Omental fat pad (tissue), 4 donors: ENCODE data around the gene MTHFD2L. TPM values are rescaled to one million over a fixed set of nuclear protein-coding genes. Genes with fewer than 3 reads are reported as not detected.

ENCODE experiments used
- ATAC-seq: fragments of 150-250 bp; one replicate; pipeline ENCODE4 v1.9.1; 2016; ENCODE audit warnings: mild to moderate bottlenecking, moderate library complexity; ENCODE audit not compliant: low FRiP score
- DNase-seq: peaks from one replicate; pipeline ENCODE4 v3.0.0-alpha.2; 2019; ENCODE audit warnings: low spot score
- CTCF ChIP-seq, 3 donors: fragments of 450-650 bp; IDR thresholded peaks; one replicate each; pipeline ENCODE4 v1.5.1; 2016 to 2017; ENCODE audit warnings: antibody characterized with exemption in 3 of 3, mild to moderate bottlenecking in 3 of 3, moderate library complexity in 2 of 3
- total RNA-seq, 4 donors: library from RNA; depleted of rRNA; stranded (reverse); fragments of >200 nt; gene quantifications; one replicate each; pipeline ENCODE4 v1.1.0, GENCODE V29; 2016

Gene MTHFD2L
- total RNA-seq, 4 donors from 2014 or later, result 12.2 to 23.2 (median 18.4) TPM

- DNase-seq (no peak), ATAC-seq (no peak)
- no peak for TF ChIP-seq CTCF (IDR thresholded peaks at IDR 0.05)
These were observed 161.6 kb downstream of the MTHFD2L start for GRCh38 chr4:74319470-74319869.

- TF ChIP-seq CTCF (IDR thresholded peaks at IDR 0.05), result no peak
- ATAC-seq (peak; percentile 58), DNase-seq (no peak)
These were observed 162.7 kb downstream of the MTHFD2L start for GRCh38 chr4:74320559-74321118.

GRCh38 chr4:74322301-74322700, 164.4 kb downstream of the MTHFD2L start:
- DNase-seq (no peak), ATAC-seq (no peak)
- no peak for TF ChIP-seq CTCF (IDR thresholded peaks at IDR 0.05)

GRCh38 chr4:74323663-74324062, 165.7 kb downstream of the MTHFD2L start:
- ATAC-seq, result no peak
- no peak for DNase-seq
- TF ChIP-seq CTCF (IDR thresholded peaks at IDR 0.05), result no peak

GRCh38 chr4:74324262-74324661, 166.3 kb downstream of the MTHFD2L start:
- ATAC-seq (no peak), DNase-seq (no peak)
- TF ChIP-seq CTCF (IDR thresholded peaks at IDR 0.05), result no peak

- ATAC-seq, result no peak
- DNase-seq, result no peak
- no peak for TF ChIP-seq CTCF (IDR thresholded peaks at IDR 0.05)
These were observed 168.0 kb downstream of the MTHFD2L start for GRCh38 chr4:74325886-74326285.

GRCh38 chr4:74327762-74328161, 169.8 kb downstream of the MTHFD2L start:
- ATAC-seq (no peak), DNase-seq (no peak)
- TF ChIP-seq CTCF (IDR thresholded peaks at IDR 0.05), result no peak
